Calu3 (cell line): ENCODE data around the gene XYLT2. TPM values are rescaled to one million over a fixed set of nuclear protein-coding genes. Genes with fewer than 3 reads are reported as not detected.
"Not testable (repeated sequence)": the region's sequence is repeated elsewhere in the genome, so short reads cannot be mapped to it uniquely, and the experiment has no call there.

Source experiments
- BruUV-seq: library from RNA; stranded (reverse); fragments of 400-500 nt; replicated peaks from 2 replicates; lab custom pipeline; 2021; lab: Mats Ljungman, UMichigan
- CTCF ChIA-PET: fragments of 300-600 bp; sonication (Branson Sonifier 250); formaldehyde crosslinking; loops from one replicate; lab custom pipeline; 2022; ENCODE audit warnings: antibody characterized with exemption; lab: Charles Lee
- DNase-seq: peaks from one replicate; pipeline ENCODE4 v3.0.0; 2022
- H3K27ac Mint-ChIP-seq: one replicate; pipeline ENCODE4 v1.8.0; 2022; ENCODE audit warnings: mixed read lengths; ENCODE audit not compliant: unreplicated experiment
- H3K27me3 Mint-ChIP-seq: one replicate; pipeline ENCODE4 v1.8.0; 2022; ENCODE audit warnings: mixed read lengths; ENCODE audit not compliant: unreplicated experiment
- H3K36me3 Mint-ChIP-seq: one replicate; pipeline ENCODE4 v1.8.0; 2022; ENCODE audit warnings: mild to moderate bottlenecking, moderate library complexity, mixed read lengths; ENCODE audit not compliant: insufficient read depth, unreplicated experiment
- H3K4me1 Mint-ChIP-seq: one replicate; pipeline ENCODE4 v1.8.0; 2022; ENCODE audit warnings: mild to moderate bottlenecking, low read depth, mixed read lengths; ENCODE audit not compliant: unreplicated experiment
- H3K4me3 Mint-ChIP-seq: one replicate; pipeline ENCODE4 v1.8.0; 2022; ENCODE audit warnings: mild to moderate bottlenecking, low read depth, moderate library complexity, mixed read lengths; ENCODE audit not compliant: unreplicated experiment
- H3K9me3 Mint-ChIP-seq: one replicate; pipeline ENCODE4 v1.8.0; 2022; ENCODE audit warnings: low read depth, mixed read lengths; ENCODE audit not compliant: unreplicated experiment
- intact Hi-C: fragments of 100-400 bp; cut with micrococcal nuclease; formaldehyde crosslinking; loops from one replicate; pipeline ENCODE4 v1.10.0; 2022; ENCODE audit not compliant: unreplicated experiment
- total RNA-seq: library from RNA; stranded (reverse); gene quantifications from 2 replicates; pipeline ENCODE4 v1.2.3, GENCODE V29; 2022
- TF ChIP-seq, protein P1 (sequence below): fragments of 200-600 bp; IDR thresholded peaks from one replicate; pipeline ENCODE4 v1.8.0; 2022; ENCODE audit warnings: antibody characterized with exemption; ENCODE audit not compliant: unreplicated experiment

The XYLT2 gene
- total RNA-seq, 1 experiment from 2014 or later, result 44.3 TPM

DNA sequence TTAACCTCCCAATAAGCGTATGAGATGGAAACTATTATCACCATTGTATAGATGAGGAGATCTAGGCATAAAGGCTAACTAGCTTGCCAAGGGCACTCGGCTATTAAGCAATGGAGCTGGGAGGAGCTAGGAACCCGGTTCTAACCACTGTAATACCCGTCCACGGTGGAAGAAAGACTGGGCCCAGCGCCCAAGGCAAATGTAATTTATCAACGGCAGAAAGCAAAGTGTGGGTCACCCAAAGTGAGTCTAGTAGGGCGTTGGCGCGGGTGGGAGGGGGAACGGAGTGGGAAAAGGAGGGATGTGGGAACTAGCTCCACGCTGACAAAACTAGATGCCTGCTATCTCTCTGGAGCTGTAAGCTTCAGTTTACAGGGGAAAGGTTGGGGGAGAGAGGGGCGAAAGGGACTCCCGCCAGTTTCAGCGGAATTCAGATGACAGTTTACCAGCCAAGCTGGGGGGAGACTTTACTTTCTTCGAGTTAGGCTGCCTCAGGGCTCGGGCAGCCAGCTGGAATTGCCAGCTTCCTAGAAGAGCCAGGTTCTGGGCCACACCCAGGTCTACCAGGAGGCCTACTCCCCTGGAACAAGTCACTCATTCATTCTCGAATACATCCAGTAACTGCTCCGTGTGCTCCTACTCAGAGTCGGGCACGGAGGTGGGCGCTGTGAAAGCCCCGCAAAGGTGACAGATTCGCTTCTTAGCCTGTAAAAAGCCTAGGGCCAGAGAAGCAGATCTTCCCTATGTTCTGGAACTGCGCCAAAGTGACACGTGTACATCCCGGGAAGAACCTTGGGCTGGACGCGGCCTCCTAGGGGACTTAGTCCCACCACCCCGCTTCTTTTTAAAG is 50.6 kb downstream of the XYLT2 start:
- CTCF ChIA-PET, result interaction anchor here (0.5 to 4.0 kb wide), 20 partner anchors 8 to 376 kb away, joined by 3 to 36 read pairs (median 8); partner anchors contain the start of genes ACSF2, LUC7L3, RSAD1 and XYLT2
- no TSS peak for BruUV-seq
- Mint-ChIP-seq H3K27me3 (no peaks in the 10 kb centered on the region), H3K4me3 (peak overlapping the region; percentile 87), H3K36me3 (peaks cover 66% of the 10 kb centered on the region), H3K4me1 (peaks cover 47% of the 10 kb centered on the region), H3K9me3 (no peaks in the 10 kb centered on the region), H3K27ac (peak overlapping the region; percentile 86)
- peak; percentile 65 for DNase-seq
- TF ChIP-seq, protein P1, sequence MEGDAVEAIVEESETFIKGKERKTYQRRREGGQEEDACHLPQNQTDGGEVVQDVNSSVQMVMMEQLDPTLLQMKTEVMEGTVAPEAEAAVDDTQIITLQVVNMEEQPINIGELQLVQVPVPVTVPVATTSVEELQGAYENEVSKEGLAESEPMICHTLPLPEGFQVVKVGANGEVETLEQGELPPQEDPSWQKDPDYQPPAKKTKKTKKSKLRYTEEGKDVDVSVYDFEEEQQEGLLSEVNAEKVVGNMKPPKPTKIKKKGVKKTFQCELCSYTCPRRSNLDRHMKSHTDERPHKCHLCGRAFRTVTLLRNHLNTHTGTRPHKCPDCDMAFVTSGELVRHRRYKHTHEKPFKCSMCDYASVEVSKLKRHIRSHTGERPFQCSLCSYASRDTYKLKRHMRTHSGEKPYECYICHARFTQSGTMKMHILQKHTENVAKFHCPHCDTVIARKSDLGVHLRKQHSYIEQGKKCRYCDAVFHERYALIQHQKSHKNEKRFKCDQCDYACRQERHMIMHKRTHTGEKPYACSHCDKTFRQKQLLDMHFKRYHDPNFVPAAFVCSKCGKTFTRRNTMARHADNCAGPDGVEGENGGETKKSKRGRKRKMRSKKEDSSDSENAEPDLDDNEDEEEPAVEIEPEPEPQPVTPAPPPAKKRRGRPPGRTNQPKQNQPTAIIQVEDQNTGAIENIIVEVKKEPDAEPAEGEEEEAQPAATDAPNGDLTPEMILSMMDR, result no peak
- intact Hi-C loops, result loop anchor here (1.0 to 5.0 kb wide), 3 partner anchors 31 to 82 kb away; partner anchors contain the start of gene RSAD1

DNA sequence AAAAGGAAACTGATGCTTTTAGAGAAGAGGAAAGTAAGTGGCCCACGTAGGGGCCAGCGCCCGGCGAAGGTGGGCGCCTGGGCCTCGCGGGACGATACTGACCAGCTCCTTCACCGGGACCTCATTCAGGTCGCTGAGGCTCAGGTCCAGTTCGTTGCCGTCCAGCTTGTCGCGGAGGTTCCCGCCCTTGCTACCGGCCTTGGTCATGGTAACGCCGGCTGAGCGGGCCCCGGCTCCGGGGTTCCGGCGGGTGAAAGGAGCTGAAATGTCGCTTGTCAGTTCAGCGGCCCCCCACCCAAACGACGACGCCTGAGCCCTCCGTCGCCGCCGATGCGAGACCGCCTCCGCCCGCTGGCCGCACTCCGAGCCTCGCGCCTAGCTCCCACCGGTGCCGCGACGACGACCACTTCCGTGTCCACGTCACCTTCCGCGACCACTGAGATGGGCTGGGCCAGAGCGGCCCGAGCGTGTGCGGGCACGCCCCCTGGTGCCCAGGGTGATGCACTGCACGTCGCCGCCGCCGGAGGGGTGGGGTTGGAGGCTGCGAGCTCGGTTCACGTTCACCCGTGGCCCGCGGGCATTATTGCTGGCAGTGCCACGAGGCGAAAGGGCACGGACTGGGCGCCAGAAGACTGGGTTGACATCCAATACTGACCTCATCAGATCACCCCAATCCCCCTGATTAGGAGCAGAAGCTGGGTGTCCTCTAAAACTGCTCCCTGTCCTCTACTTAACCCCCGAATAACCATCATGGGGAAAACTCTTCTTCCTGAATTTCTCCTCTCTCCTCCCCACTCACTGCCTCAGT is 51.4 kb downstream of the XYLT2 start, which contains the start of gene LRRC59:
TSS of gene LRRC59 (minus strand) at position 413 of the 808 bp plus-strand sequence. CDS start at position 207, 206 bp downstream.
- Mint-ChIP-seq H3K4me1 (peaks cover 47% of the 10 kb centered on the region), H3K27me3 (no peaks in the 10 kb centered on the region), H3K27ac (peak within 1 kb of the TSS; percentile 86), H3K9me3 (no peaks in the 10 kb centered on the region), H3K4me3 (peak within 1 kb of the TSS; percentile 87), H3K36me3 (peaks cover 58% of the 10 kb centered on the region)
- CTCF ChIA-PET, result interaction anchor here (0.5 to 4.0 kb wide), 23 partner anchors 8 to 376 kb away, joined by 3 to 36 read pairs (median 5); partner anchors contain the start of genes ACSF2, LUC7L3, RSAD1 and XYLT2
- TF ChIP-seq, protein P1, result peak; percentile 100
- DNase-seq, result peak; percentile 98
- BruUV-seq, result TSS peak; percentile 90
- intact Hi-C loops, result loop anchor here (2.0 to 5.0 kb wide), 2 partner anchors 45 to 81 kb away; partner anchors contain the start of gene RSAD1

DNA sequence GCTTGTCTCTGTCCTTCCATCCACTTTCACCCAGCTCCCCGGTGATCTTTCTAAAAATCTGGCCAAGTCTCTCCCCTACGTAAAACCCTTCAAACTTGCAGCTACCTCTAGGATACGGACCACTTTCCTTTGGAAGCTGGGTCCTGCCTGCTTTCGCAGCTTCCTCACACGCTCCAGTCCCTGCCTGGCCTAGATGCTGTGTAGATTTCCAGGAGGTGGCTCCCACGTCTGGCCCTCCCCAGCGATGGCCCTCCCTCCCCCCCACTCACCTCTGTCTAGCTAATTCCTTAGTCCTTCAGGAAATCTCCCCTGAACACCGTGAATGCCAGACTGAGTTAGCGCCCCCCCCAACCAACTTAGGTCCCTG is 52.0 kb downstream of the XYLT2 start:
- Mint-ChIP-seq H3K36me3 (peaks cover 52% of the 10 kb centered on the region), H3K9me3 (no peaks in the 10 kb centered on the region), H3K4me3 (peak overlapping the region; percentile 87), H3K27ac (peak overlapping the region; percentile 86), H3K4me1 (peaks cover 43% of the 10 kb centered on the region), H3K27me3 (no peaks in the 10 kb centered on the region)
- intact Hi-C loops, result loop anchor here (2.0 to 5.0 kb wide), 2 partner anchors 44 to 81 kb away; partner anchors contain the start of gene RSAD1
- TF ChIP-seq, protein P1, result no peak
- no peak for DNase-seq
- CTCF ChIA-PET, result interaction anchor here (0.6 to 4.0 kb wide), 21 partner anchors 7 to 756 kb away, joined by 3 to 36 read pairs (median 7); partner anchors contain the start of genes ACSF2, NME1, RSAD1 and XYLT2
- BruUV-seq, result no TSS peak

DNA sequence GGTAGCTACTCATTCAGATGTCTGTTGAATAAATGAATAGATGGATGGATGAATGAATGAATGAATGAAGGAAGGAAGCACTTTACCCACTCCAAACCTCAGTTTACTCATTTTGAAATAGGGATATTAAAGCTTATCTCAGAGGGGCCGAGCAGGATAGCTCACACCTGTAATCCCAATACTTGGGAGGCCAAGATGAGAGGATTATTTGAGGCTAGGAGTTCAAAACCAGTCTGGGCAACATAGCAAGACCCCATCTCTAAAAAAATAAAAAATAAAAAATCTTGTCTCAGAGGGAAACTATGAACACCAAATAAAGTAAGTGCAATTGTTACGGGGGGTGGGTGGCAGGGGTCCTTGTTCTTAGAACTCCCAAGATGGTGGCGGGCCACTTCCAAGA is 52.7 kb downstream of the XYLT2 start:
- not testable (repeated sequence) for BruUV-seq, H3K9me3 Mint-ChIP-seq, H3K4me3 Mint-ChIP-seq, H3K27me3 Mint-ChIP-seq, DNase-seq, H3K27ac Mint-ChIP-seq
- CTCF ChIA-PET, result interaction anchor here (0.6 to 4.0 kb wide), 7 partner anchors 11 to 143 kb away, joined by 3 to 36 read pairs (median 7); partner anchors contain the start of gene RSAD1
- H3K4me1 Mint-ChIP-seq, result peaks cover 35% of the 10 kb centered on the region
- intact Hi-C loops, result loop anchor here (5.0 kb wide), 1 partner anchor 44 kb away; no protein-coding TSS in a partner anchor
- H3K36me3 Mint-ChIP-seq, result peaks cover 44% of the 10 kb centered on the region

DNA sequence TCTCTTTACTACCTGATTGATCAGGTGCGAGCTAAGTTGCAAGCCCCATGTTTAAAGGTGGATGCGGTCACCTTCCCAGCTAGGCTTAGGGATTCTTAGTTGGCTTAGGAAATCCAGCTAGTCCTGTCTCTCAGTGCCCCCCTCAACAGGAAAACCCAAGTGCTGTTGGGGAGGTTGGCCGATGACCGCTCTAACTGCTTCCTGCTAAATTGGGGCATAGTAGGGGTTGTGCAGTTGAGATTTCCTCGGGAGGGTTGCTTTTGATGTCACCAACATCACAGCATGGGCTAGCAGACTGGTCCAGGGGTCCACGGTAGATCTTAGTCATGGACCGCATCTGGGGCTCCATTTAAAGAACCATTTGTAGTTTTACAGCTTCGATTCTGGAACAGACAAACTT is 53.7 kb downstream of the XYLT2 start:
- CTCF ChIA-PET, result interaction anchor here (4.0 kb wide), 1 partner anchor 79 kb away, joined by 28 read pairs; the partner anchor contains the start of gene RSAD1
- not testable (repeated sequence) for H3K27ac Mint-ChIP-seq, DNase-seq

DNA sequence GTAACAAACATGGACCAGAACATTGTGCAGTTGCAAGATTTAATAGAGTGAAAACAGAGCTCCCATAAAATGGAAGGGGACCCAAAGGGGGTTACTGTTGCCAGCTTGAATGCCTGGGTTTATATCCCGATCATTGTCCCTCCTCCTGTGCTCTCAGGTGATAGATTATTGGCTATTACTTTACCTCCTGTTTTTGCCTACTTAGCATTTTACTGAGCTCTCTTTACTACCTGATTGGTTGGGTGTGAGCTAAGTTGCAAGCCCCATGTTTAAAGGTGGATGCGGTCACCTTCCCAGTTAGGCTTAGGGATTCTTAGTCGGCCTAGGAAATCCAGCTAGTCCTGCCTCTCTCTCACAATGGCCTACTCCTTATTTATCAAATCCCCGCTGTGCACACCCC is 59.4 kb downstream of the XYLT2 start:
- H3K4me3 Mint-ChIP-seq, H3K36me3 Mint-ChIP-seq, H3K4me1 Mint-ChIP-seq, intact Hi-C loops, BruUV-seq, DNase-seq, H3K9me3 Mint-ChIP-seq, H3K27ac Mint-ChIP-seq: not testable (repeated sequence)
- H3K27me3 Mint-ChIP-seq, result peaks cover 35% of the 10 kb centered on the region
- CTCF ChIA-PET, result interaction anchor here (1.0 kb wide), 1 partner anchor 8 kb away, joined by 3 read pairs; the partner anchor contains the start of gene LRRC59

More for the DNA sequence above, 53.7 kb downstream of the XYLT2 start:
- H3K9me3 Mint-ChIP-seq, H3K4me3 Mint-ChIP-seq, BruUV-seq: not testable (repeated sequence)
- H3K27me3 Mint-ChIP-seq, result peaks cover 13% of the 10 kb centered on the region
- intact Hi-C loops, result loop anchor here (5.0 kb wide), 1 partner anchor 43 kb away; no protein-coding TSS in a partner anchor
- H3K4me1 Mint-ChIP-seq, result peaks cover 26% of the 10 kb centered on the region
- H3K36me3 Mint-ChIP-seq, result peaks cover 35% of the 10 kb centered on the region
